Neural cell (in vitro differentiated cells): Measurements from ENCODE around the gene KRTAP1-5.

ENCODE experiments used
- CTCF ChIP-seq: fragments of 450-650 bp; IDR thresholded peaks from 2 replicates; pipeline ENCODE4 v1.5.1; 2014; ENCODE audit warnings: antibody characterized with exemption, mild to moderate bottlenecking, moderate library complexity; ENCODE audit not compliant: poor library complexity, severe bottlenecking
- EP300 ChIP-seq: fragments of 450-650 bp; conservative IDR thresholded peaks from 2 replicates; pipeline ENCODE4 v1.6.1; 2014; ENCODE audit warnings: antibody characterized with exemption, mild to moderate bottlenecking, moderate library complexity; ENCODE audit not compliant: poor library complexity, severe bottlenecking
- EZH2 ChIP-seq: fragments of 200-600, 300-800 bp; shearing (Covaris generic), sonication (generic); IDR thresholded peaks from 2 replicates; pipeline ENCODE4 v1.6.1; 2014; ENCODE audit warnings: antibody characterized with exemption, low read length, borderline replicate concordance, mild to moderate bottlenecking; ENCODE audit not compliant: insufficient read depth, poor library complexity, severe bottlenecking
- MXI1 ChIP-seq: fragments of 450-650 bp; conservative IDR thresholded peaks from 2 replicates; pipeline ENCODE4 v1.6.1; 2014; ENCODE audit warnings: antibody characterized with exemption, mild to moderate bottlenecking; ENCODE audit not compliant: poor library complexity, severe bottlenecking
- POLR2AphosphoS5 ChIP-seq: IDR thresholded peaks from 2 replicates; pipeline ENCODE4 v1.6.1; 2012
- RAD21 ChIP-seq: fragments of 450-650 bp; conservative IDR thresholded peaks from 2 replicates; pipeline ENCODE4 v1.6.1; 2014; ENCODE audit warnings: antibody characterized with exemption, mild to moderate bottlenecking, moderate library complexity
- REST ChIP-seq: IDR thresholded peaks from 2 replicates; pipeline ENCODE4 v1.6.1; 2012; ENCODE audit warnings: borderline replicate concordance
- SMC3 ChIP-seq: fragments of 450-650 bp; conservative IDR thresholded peaks from 2 replicates; pipeline ENCODE4 v1.6.1; 2014; ENCODE audit warnings: antibody characterized with exemption, mild to moderate bottlenecking, moderate library complexity; ENCODE audit not compliant: poor library complexity

GRCh38 chr17:40992666-40993065 lies 34.3 kb downstream of the KRTAP1-5 start:
- TF ChIP-seq CTCF: no peak
- no peak for TF ChIP-seq RAD21
- TF ChIP-seq EZH2: no peak
- no peak for TF ChIP-seq EP300
- TF ChIP-seq SMC3: no peak
- TF ChIP-seq MXI1: no peak
- no peak for TF ChIP-seq POLR2AphosphoS5
- no peak for TF ChIP-seq REST
